ENCODE measurements around the gene NRDC.
"Not testable (repeated sequence)": the region's sequence is repeated elsewhere in the genome, so short reads cannot be mapped to it uniquely, and the experiment has no call there.

NRDC gene

DNA sequence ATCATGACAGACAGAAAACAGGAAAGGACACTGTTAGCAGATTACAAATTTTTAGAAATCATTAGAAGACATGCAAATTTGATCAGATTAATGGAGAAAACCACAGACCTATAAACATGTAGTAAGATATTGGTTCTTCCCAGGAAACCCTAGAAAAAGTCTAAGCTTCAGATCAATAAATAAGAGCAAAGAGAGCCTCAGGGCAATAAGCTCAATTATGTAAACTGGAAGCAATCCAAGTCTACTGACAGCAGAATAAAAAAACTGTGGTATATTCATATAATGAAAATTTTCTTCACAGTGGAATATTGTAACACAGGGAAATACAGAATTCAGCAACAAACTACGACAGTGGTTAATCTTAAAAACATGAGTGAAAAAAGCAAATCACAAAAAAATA, 36.3 kb downstream of the NRDC start:
- DNase-seq (ENCODE audit: low read depth in 2 of 2, low spot score in 1 of 2) = no peak

DNA sequence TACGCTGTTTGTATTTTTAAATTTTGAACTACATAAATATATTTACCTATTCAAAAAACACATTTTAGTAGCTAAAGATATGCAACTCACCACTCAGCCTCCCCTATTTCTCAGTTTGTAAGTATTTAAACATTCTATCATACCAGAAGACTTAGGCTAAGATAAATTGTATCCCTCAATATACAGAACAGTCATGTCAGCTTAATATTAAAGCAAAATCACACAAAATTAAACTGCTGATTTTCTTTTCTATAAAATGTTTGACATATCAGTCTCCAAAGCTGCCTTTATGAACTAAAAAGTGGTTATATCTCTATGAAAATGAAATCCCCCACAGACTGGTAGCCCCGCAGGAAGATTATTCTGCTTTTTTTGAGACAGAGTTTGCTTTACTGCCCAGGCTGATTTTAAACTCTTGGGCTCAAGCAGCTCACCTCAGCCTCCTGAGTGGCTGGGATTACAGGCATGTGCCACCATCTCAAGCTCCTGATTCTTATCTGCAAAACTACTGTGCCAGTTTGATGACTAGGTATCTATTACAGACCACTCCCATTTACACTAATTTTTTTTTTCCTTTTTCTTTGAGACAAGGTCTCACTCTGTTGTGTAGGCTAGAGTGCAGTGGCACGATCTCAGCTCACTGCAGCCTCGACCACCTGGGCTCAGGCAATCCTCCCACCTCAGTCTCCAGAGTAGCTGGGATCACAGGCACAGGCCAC, 37.6 kb downstream of the NRDC start:
- no peak for DNase-seq (ENCODE audit: low read depth in 2 of 2, low spot score in 1 of 2)

DNA sequence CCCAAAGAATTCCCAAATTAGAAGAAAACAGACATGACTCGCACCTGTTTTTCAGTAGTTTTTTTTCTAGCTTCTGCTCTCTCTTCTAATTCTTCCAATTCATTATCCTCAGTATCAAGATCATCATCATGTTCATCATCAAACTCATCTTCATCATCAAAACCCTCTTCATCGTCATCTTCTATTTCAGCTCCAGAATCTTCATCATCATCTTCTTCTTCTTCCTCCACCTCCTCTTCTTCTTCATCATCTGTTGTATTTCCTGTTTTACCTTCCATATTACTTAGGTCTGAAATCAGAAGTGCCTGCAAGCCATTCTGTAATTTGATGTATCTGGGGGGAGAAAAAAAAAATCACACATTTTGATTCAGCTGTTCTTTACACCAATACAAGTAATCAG, 38.3 kb downstream of the NRDC start:
- DNase-seq (ENCODE audit: low read depth in 2 of 2, low spot score in 1 of 2) = no peak

DNA sequence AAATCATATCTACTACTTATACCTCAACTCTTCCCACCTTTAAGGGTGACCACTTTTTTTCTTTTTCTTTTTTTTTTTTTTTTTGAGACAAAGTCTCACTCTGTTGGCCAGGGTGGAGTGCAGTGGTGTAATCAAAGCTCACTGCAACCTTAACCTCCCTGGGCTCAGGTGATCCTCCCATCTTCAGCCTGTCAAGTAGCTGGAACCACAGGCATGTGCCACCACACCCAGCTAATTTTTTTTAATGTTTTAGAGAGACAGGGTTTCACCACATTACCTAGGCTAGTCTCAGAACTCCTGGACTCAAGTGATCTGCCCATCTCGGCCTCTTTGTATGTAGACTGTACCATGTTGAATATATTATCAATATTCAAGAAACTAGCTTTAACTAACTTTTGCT, 39.4 kb downstream of the NRDC start:
- no peak for DNase-seq (ENCODE audit: low read depth in 2 of 2, low spot score in 1 of 2)

DNA sequence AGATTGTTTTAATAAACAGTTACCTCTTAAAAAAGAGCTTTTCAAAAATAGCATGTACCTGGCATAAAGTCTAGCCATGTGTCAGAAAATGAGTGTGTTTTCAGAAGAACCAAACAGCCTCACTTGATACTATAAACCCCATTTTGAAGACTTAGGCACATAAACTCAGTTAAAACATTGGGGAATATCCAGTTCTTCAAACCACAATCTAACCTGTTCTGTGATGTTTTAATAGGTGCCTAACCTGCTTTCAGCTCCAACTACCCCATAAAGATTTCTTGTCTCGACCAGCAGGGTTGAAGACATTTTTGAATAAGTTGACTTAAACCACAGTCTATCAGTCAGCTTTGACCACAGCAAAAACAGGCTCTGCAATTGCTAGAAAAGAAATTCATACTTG, 41.3 kb downstream of the NRDC start:
- DNase-seq (ENCODE audit: low read depth in 2 of 2, low spot score in 1 of 2) = no peak

DNA sequence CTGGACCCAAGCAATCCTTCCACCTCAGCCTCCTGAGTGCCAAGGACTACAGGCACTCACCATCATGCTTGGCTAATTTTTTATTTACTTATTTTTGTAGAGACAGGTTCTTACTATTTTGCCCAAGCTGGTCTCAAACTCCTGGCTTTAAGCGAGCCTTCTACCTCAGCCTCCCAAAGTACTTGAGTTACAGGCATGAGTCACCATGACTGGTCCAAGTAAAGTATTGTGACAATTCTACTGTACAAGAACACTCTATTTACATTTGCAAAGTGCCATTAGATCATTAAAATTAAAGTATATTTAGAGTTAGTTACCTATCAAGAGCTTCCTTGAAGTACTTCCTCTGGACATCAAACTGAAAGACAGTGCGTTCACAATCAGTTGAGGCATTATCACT, 44.8 kb downstream of the NRDC start:
- DNase-seq (ENCODE audit: low read depth in 2 of 2, low spot score in 1 of 2) = no peak

DNA sequence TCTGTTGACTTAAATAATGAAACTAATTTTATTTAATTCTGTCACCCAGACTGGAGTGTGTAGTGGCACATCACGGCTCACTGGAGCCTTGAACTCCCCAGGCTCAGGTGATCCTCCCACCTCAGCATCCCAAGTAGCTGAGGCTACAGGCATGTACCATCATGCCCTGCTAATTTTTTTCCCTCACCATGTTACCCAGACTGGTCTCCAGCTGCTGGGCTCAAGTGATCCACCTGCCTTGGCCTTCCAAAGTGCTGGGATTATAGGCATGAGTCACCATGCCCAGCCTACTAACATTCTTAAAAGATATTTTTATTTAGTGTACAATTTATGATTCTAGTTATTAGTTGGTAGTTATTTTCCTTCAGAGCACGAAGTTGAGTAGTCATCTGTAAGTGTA, 49.5 kb downstream of the NRDC start:
- no peak for DNase-seq (ENCODE audit: low read depth in 2 of 2, low spot score in 1 of 2)

DNA sequence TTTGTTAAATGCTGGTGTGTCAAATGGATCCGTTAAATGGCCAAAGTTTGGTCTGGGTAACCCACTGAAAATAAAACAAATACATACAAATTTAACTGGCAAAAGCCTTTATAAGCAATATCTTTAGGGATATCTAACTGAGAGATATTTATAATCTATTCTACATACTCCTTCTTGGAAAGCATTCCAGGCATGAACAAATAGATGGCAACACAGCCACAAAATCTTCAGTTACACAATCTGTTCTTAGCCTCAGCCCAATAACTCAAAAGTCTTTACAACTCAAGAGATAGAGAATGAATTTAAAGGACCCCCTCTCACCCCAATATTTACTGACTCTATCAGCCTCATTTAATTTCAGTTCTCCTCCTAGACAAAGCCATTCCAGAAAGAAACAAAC, 58.7 kb downstream of the NRDC start:
- DNase-seq (ENCODE audit: low read depth in 2 of 2, low spot score in 1 of 2) = no peak

DNA sequence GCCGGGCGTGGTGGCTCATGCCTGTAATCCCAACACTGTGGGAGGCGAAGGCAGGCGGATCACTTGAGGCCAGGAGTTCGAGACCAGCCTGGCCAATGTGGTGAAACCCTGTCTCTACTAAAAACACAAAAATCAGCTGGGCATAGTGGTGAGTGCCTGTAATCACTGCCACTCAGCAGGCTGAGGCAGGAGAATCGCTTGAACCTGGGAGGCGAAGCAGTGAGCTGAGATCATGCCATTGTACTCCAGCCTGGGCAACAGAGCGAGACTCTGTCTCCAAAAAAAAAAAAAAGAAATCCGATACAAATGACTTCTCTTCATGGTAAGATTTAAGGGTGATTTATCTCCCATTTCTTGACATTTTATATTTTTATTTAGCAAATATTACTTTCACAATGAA, 59.5 kb downstream of the NRDC start:
- not testable (repeated sequence) for DNase-seq (ENCODE audit: low read depth in 2 of 2, low spot score in 1 of 2)

DNA sequence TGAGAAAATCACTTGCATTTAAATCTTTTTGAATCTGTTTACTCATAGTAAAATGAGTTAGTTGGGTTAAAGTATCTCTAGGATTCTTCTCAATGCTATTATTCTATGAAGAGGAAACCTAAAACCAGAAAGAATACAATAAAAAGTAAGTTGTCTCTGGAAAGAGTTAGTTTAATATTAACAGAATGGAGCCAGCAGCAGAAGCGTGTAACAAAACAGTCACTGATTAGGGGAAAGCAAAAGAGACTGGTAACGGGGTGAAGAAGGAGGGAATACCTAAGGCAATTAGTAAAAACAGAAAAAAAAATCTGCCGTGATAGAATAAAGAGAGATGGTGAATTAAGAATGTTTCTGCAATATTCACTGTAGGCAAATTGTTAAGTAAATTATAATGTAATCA, 60.0 kb downstream of the NRDC start:
- no peak for DNase-seq (ENCODE audit: low read depth in 2 of 2, low spot score in 1 of 2)

DNA sequence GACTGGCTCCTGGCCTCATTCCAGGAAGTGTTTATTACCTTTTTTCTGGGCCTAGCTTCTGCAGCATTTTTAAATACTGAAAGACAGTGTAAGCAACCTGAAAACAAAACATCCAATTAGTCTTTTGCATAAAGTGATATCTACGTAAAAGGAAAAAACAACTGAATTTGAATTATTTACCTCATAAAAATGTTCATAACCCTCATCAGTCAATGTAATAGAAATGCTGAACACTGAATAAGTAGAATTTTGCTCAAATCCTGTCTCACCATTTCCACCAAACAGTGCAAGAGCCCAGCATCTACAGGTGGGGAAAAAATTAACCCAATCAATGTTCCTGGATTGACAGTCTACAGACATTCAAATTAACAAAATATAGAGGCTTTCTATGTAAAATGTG, 64.0 kb downstream of the NRDC start:
- no peak for DNase-seq (ENCODE audit: low read depth in 2 of 2, low spot score in 1 of 2)

DNA sequence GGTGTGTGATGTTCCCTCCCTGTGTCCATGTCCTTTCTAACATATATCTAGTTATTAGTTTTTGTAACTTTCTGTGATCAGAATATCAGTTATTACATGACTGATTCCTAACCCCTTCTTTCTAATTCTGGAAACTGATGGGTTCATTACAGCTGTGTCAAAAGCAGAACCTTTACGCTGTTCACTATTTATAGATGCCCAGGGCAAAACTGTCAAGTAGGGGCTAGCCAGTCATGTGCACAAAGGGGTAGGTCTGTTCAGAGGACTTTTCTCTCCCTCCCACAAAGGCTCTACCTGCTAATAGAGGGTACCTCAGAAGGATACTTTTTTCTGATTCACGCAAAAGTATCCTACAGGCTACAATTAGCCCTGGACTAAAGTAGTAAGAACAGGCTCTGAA, 79.2 kb downstream of the NRDC start:
- no peak for DNase-seq (ENCODE audit: low read depth in 2 of 2, low spot score in 1 of 2)

DNA sequence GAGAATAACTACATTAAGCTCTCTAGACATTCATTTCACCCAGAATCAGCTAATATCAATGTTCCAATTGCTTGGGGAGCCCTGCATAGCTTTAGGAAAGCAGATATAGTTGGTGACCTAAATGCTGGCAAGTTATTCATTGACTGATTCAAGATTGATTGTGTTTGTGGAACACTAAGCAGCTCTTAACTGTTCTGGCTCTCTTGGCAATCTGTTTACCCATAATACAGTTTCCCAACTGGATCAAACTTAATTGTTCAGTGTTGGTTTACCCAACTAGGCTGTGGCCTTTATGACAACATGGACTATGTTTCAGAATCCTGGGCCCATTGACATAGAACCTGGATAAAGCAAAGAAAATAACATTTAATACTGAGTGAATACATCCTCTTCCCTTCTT, 83.7 kb downstream of the NRDC start:
- DNase-seq (ENCODE audit: low read depth in 2 of 2, low spot score in 1 of 2) = no peak

DNA sequence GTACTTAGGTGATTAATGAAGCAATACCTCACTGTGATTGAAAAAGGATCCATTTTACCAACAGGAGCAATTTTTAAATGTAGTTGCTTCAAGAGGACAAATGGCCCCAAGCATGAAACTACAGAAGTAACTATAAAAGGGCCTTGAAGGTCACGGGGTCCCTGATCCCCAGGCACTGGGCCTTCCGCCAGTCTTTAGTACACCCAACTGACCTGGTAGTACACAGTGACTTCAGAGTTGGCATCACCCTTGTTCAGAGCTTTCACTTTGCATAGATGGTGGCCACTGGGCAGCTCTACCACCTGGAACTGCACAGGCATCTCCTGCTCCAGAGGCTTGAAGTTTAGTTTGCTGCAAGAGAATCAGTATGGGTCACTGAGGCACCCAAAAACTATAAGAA, 84.3 kb downstream of the NRDC start:
- DNase-seq (ENCODE audit: low read depth in 2 of 2, low spot score in 1 of 2) = no peak

DNA sequence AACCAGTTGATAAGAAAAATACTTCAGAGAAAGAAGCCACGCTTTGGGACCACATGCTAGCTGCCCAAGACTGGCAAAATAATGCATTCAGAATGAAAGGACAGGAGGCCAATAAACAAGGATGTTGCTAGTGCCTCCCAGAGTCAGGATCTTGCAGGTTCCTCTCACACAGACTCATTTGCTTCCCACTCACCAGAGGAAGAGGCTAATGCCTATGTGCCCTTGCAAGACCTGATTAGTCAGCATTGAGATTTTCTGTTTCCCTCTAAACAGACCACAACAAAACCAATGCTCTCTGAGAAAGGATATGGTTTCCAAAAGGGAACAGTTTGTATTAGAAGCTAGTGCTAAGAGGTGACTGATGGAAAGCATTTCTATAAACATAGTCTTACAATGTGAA, 85.7 kb downstream of the NRDC start:
- no peak for DNase-seq (ENCODE audit: low read depth in 2 of 2, low spot score in 1 of 2)

DNA sequence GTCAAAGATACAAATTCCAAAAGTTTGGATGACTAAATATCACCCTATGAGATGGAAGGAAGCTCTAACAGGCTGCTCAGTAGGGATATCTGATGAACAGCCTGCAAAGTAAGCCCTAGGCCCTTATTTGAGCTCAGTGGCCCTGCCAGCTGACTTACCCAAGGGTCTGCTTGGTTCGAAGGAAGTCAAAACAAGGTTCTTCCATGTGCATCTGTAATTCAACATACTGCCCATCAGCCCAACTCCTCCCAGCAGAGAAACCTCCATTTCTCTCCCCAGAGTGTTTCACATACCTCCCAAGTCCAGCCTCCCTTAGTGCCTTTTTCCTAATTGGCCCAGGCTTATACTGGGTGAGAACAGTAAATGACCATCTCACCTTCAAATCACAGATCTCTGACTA, 86.6 kb downstream of the NRDC start:
- no peak for DNase-seq (ENCODE audit: low read depth in 2 of 2, low spot score in 1 of 2)

DNA sequence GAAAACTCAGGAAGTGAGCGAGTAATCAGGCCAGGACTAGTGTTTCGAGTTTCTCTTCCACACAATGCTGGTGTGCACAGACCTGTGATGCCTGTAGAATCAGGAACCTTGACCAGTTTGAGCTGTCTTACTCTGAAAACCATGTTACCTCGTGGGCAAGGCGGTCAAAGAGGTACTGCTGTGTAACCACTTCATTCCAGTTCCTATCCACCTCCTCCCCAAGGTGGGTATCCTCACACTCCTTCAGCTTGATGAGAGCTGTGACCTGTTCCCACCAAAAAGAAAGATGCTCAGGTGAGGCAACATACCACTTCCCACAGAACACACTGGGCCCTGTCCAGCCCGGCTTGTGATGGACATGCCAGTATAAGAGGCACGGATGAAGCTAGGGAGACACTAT, 88.1 kb downstream of the NRDC start:
- DNase-seq (ENCODE audit: low read depth in 2 of 2, low spot score in 1 of 2) = no peak

DNA sequence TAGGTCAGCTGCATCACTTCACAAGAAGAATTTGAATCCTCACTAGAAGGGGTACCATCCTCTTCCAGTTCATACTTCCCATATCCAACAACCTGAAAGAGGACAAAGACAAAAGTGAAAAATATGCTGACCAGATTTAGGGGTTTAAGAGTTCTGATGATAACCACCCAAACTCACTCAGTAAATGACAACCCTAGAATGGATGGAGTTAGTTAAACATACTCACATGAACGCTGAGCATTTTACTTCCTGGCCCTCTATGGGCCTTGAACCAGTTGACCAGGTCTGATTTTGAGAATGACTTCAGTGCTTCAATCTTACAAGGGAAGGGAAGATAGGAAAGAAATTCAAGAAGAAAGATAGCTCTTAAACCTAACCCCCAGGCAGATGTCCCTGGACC, 89.2 kb downstream of the NRDC start:
- DNase-seq (ENCODE audit: low read depth in 2 of 2, low spot score in 1 of 2) = no peak

DNA sequence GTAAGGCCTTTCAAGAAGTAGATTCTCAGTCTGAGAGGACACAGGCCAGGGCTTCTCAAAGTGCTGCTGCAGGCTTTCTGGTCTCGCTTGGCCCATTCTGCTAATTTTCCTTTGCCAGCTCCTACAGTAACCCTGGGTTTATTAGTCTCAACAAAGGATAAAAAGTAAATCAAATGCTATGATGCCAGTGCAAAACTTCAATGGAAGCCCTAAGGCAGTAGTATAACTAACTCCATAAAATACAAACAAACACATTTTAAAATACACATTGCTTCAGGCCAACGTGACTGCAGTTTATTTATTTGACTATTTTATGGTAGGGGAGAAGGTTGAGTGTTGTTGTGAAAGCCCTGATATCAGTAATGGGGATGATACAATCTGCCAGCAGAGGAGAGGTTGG, 89.6 kb downstream of the NRDC start:
- DNase-seq (ENCODE audit: low read depth in 2 of 2, low spot score in 1 of 2) = no peak

DNA sequence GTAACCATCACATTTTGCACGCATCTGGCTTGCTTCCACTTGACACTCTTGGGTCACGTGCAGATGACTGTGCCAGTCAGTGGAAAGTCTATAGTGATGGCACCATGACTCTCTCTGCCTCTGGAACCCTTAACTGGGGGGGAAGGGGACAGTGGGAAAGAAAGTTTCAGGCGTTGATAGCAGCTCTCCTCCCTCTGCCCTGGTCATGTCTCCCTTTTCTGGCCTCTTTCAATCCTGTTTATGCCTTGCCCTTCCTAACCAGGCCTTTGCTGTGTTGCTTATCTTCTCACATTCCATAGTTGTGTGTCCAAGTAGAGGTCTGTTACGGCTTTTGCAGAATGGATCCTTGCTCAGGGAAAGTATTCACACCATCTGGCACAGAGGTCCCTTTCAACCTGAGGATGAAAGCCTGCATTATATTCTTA, 93.5 kb downstream of the NRDC start:
- DNase-seq (ENCODE audit: low read depth in 2 of 2, low spot score in 1 of 2) = no peak

DNA sequence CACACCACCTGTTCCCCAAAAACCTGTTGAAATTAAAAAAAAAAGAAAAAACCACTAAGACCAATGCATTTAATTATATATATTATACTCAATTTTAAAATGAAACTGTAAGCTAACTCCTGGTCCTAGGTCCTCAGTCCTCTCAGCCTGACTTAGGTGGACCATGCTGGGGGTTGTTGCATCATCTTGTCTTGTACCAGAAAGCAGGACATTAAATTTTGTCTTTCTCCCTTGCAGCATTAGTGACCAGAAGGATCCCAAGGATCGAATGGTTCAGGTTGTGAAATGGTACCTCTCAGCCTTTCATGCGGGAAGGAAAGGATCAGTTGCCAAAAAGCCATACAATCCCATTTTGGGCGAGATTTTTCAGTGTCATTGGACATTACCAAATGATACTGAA, 97.6 kb downstream of the NRDC start:
- DNase-seq (ENCODE audit: low read depth in 2 of 2, low spot score in 1 of 2) = no peak

DNA sequence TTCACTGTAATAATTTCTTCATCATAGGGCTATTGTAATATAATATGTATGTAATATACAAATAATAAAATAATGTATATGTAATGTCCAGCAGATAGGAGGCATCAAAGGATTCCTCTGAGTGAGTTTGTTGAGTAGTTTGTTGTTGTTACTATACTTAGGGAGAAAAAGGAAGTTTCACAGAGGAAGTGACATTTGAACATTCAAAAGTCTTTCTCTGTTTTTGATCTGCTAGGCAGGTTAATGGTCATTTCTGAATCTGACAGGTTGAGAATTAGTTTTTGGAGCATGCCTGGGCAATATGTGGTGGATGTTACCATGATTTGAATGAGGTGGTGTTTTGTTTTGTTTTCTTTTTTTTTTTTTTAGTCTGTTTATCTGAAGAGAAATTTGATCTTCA, 102.1 kb downstream of the NRDC start:
- DNase-seq (ENCODE audit: low read depth in 2 of 2, low spot score in 1 of 2) = no peak

DNA sequence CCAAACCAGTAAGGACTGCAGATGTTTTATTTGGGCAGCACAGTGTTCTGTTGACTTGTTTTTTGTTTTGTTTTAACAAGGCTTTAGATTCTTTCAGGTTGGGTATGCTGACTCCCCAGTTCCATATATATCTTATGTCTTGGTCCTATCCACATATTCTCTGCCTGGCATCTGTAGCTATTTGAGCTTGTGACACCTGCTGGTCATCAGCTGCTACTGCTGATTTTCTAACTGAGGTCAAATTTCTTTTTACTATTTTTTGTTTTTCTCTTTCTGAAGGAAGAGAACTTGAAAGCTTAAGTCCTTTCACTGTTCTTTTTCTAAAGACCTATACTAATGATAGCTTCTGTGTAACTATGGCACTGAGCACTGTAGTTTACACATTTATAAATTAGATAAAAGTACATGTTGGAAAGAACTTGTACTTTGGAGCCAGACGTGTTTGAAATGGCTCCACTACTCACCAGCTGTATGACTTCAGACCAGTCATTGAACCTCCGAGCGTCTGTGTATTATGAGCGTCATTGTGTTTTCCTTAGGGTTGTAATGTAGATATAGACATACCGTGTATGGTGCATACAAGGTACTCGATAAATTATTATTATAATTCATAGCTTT, 109.4 kb downstream of the NRDC start:
- no peak for DNase-seq (ENCODE audit: low read depth in 2 of 2, low spot score in 1 of 2)

All from stimulated activated CD8-positive, alpha-beta memory T cell treated with anti-CD3 and anti-CD28 coated beads, Interleukin-4, amount 100 ng/mL, for 4 hours (primary cell).